Activated CD4-positive, alpha-beta T cell treated with anti-CD3 and anti-CD28 coated beads, Interleukin-10, Interleukin-2, amounts not matched to agents 100 ng/mL and 50 ng/mL, durations not matched to agents 16 hours and 8 hours (primary cell): ENCODE results near the gene CADPS2.
"Not testable (repeated sequence)": the region's sequence is repeated elsewhere in the genome, so short reads cannot be mapped to it uniquely, and the experiment has no call there.

Experiments used
- DNase-seq: peaks from one replicate; pipeline ENCODE4 v3.0.0-alpha.2; 2020

CADPS2 gene

GRCh38 chr7:122658856-122659255, 227.4 kb downstream of the CADPS2 start:
- no peak for DNase-seq

GRCh38 chr7:122653685-122654084, 232.6 kb downstream of the CADPS2 start:
- DNase-seq = no peak

GRCh38 chr7:122652876-122653275, 233.4 kb downstream of the CADPS2 start:
- no peak for DNase-seq

- no peak for DNase-seq
Measured at GRCh38 chr7:122651451-122651850, 234.8 kb downstream of the CADPS2 start.

GRCh38 chr7:122643250-122643649, 243.0 kb downstream of the CADPS2 start:
- no peak for DNase-seq

- no peak for DNase-seq
Measured at GRCh38 chr7:122638459-122638858, 247.8 kb downstream of the CADPS2 start.

GRCh38 chr7:122637784-122638183, 248.5 kb downstream of the CADPS2 start:
- DNase-seq = no peak

GRCh38 chr7:122635481-122635880, 250.8 kb downstream of the CADPS2 start:
- not testable (repeated sequence) for DNase-seq

- DNase-seq = no peak
Measured at GRCh38 chr7:122633472-122633871, 252.8 kb downstream of the CADPS2 start.

GRCh38 chr7:122632238-122632637, 254.0 kb downstream of the CADPS2 start:
- DNase-seq = no peak

GRCh38 chr7:122629412-122629953, 256.8 kb downstream of the CADPS2 start:
- no peak for DNase-seq

- no peak for DNase-seq
Measured at GRCh38 chr7:122628651-122629411, 257.4 kb downstream of the CADPS2 start.

- no peak for DNase-seq
Measured at GRCh38 chr7:122626785-122627184, 259.5 kb downstream of the CADPS2 start.

- DNase-seq = no peak
Measured at GRCh38 chr7:122622682-122623081, 263.6 kb downstream of the CADPS2 start.

- DNase-seq = no peak
Measured at GRCh38 chr7:122619664-122620063, 266.6 kb downstream of the CADPS2 start.

- no peak for DNase-seq
Measured at GRCh38 chr7:122618585-122619189, 267.6 kb downstream of the CADPS2 start.

- no peak for DNase-seq
Measured at GRCh38 chr7:122616951-122617350, 269.3 kb downstream of the CADPS2 start.

GRCh38 chr7:122605929-122606328, 280.3 kb downstream of the CADPS2 start:
- no peak for DNase-seq

- DNase-seq = no peak
Measured at GRCh38 chr7:122604251-122604650, 282.0 kb downstream of the CADPS2 start.

- DNase-seq = no peak
Measured at GRCh38 chr7:122602800-122603199, 283.5 kb downstream of the CADPS2 start.

GRCh38 chr7:122600630-122601029, 285.6 kb downstream of the CADPS2 start:
- no peak for DNase-seq

- DNase-seq = no peak
Measured at GRCh38 chr7:122600042-122600441, 286.2 kb downstream of the CADPS2 start.

- DNase-seq = no peak
Measured at GRCh38 chr7:122597277-122597676, 289.0 kb downstream of the CADPS2 start.

- DNase-seq = no peak
Measured at GRCh38 chr7:122595885-122596284, 290.4 kb downstream of the CADPS2 start.
